K562 (cell line): Measurements from ENCODE around the gene UBR3. TPM values are rescaled to one million over a fixed set of nuclear protein-coding genes. Genes with fewer than 3 reads are reported as not detected.

Experiments used
- ATAC-seq: fragments of 200-7000 bp; cut with Tn5 transposase; 3 replicates; pipeline ENCODE4 v1.9.1; 2020; ENCODE audit warnings: moderate library complexity
- BruUV-seq: library from RNA; stranded (reverse); fragments of 400-500 nt; replicated peaks from 2 replicates; lab custom pipeline; 2021; lab: Mats Ljungman, UMichigan
- CTCF ChIA-PET: fragments of 300-600 bp; formaldehyde crosslinking; extraction: SDS; loops from one replicate; lab custom pipeline; 2021; ENCODE audit warnings: low intra/inter-chr PET ratio; lab: Yijun Ruan, JAX
- POLR2A ChIA-PET: fragments of 300-600, 350-650 bp; sonication (Branson Sonifier 250); formaldehyde crosslinking; extraction: SDS; loops from one replicate; lab custom pipeline; 2021; ENCODE audit warnings: antibody characterized with exemption, inconsistent platforms; lab: Yijun Ruan, JAX
- DNase-seq, 4 experiments: peaks; one replicate each; pipeline versions ENCODE4 v3.0.0 to v3.0.0-alpha.2; 2011 to 2018; ENCODE audit warnings: low spot score in 3 of 4, mixed read lengths in 3 of 4; ENCODE audit errors: extremely low read depth in 1 of 4
- FAIRE-seq: peaks from 2 replicates; lab custom pipeline; 2011; peaks lifted over from hg19 to GRCh38; lab: Jason Lieb, UNC
- H2AFZ ChIP-seq: 2 replicates; pipeline ENCODE4 v1.6.0; 2011; ENCODE audit warnings: low read depth, low read length, control low read depth, inconsistent platforms
- H3K27ac ChIP-seq: fragments of 200-600 bp; 3 replicates; pipeline ENCODE4 v1.8.0; 2011; ENCODE audit warnings: low read depth, mild to moderate bottlenecking, control low read depth, inconsistent platforms, low read length, moderate library complexity, mixed read lengths; ENCODE audit errors: extremely low read depth
- H3K27me3 ChIP-seq, 2 experiments: fragments of 300-600 bp in 1 of 2; 2 replicates in 1 of 2; 3 replicates in 1 of 2; pipeline versions ENCODE4 v1.6.0 to v1.8.0; 2011; ENCODE audit warnings: inconsistent platforms in 2 of 2, low read length in 2 of 2, mild to moderate bottlenecking in 1 of 2, mixed read lengths in 1 of 2, moderate library complexity in 1 of 2; ENCODE audit not compliant: control insufficient read depth in 2 of 2, insufficient read depth in 2 of 2
- H3K36me3 ChIP-seq: fragments of 300-600 bp; 3 replicates; pipeline ENCODE4 v1.8.0; 2011; ENCODE audit warnings: mild to moderate bottlenecking, low read length, inconsistent platforms; ENCODE audit not compliant: control insufficient read depth, insufficient read depth
- H3K4me1 ChIP-seq, 2 experiments: fragments of 200-600 bp in 1 of 2; replicated peaks in 1 of 2; 2 replicates in 1 of 2; 3 replicates in 1 of 2; pipeline versions ENCODE4 v1.5.1 to v1.8.0; 2011; ENCODE audit warnings: inconsistent platforms in 2 of 2, low read length in 2 of 2, mild to moderate bottlenecking in 1 of 2, mixed read lengths in 1 of 2, moderate library complexity in 1 of 2; ENCODE audit not compliant: control insufficient read depth in 2 of 2, insufficient read depth in 2 of 2
- H3K4me2 ChIP-seq: 2 replicates; pipeline ENCODE4 v1.6.1; 2011; ENCODE audit warnings: low read length, control low read depth, inconsistent platforms, mixed read lengths; ENCODE audit not compliant: insufficient read depth
- H3K4me3 ChIP-seq: fragments of 200-600 bp; sonication (generic), shearing (Covaris generic); 2 replicates; pipeline ENCODE4 v1.5.1; 2016; ENCODE audit warnings: control low read depth, inconsistent platforms
- H3K79me2 ChIP-seq: fragments of 200-600 bp; 3 replicates; pipeline ENCODE4 v1.8.0; 2011; ENCODE audit warnings: low read length, inconsistent platforms; ENCODE audit not compliant: control insufficient read depth, insufficient read depth
- H3K9ac ChIP-seq, 2 experiments: 2 replicates each; pipeline versions ENCODE4 v1.6.0 to v1.6.1; 2011; ENCODE audit warnings: low read depth in 2 of 2, low read length in 2 of 2, control low read depth in 1 of 2, inconsistent platforms in 1 of 2, mild to moderate bottlenecking in 1 of 2, mixed read lengths in 1 of 2; ENCODE audit not compliant: insufficient read depth in 1 of 2
- H3K9me1 ChIP-seq: one replicate; pipeline ENCODE4 v1.6.0; 2011; ENCODE audit warnings: inconsistent platforms, mild to moderate bottlenecking, low read length, moderate library complexity; ENCODE audit not compliant: control insufficient read depth, insufficient read depth
- H3K9me3 ChIP-seq: replicated peaks from 2 replicates; pipeline ENCODE4 v1.5.1; 2011; ENCODE audit warnings: low read depth, low read length, inconsistent platforms; ENCODE audit not compliant: control insufficient read depth, insufficient read depth
- H4K20me1 ChIP-seq: replicated peaks from 2 replicates; pipeline ENCODE4 v1.6.1; 2011; ENCODE audit warnings: low read length, inconsistent platforms, mixed read lengths; ENCODE audit not compliant: control insufficient read depth, insufficient read depth
- BRF1 ChIP-seq: IDR thresholded peaks from 3 replicates; pipeline ENCODE4 v1.6.1; 2011; ENCODE audit warnings: borderline replicate concordance, mild to moderate bottlenecking; ENCODE audit not compliant: insufficient read length; ENCODE audit errors: extremely low read depth
- CBX2 ChIP-seq: fragments of 200-600 bp; sonication (generic); IDR thresholded peaks from one replicate; pipeline ENCODE4 v1.6.1; 2012; ENCODE audit warnings: mild to moderate bottlenecking, low read length, inconsistent platforms; ENCODE audit not compliant: insufficient read depth, poor library complexity, severe bottlenecking
- DEAF1 ChIP-seq: fragments of 450-650 bp; formaldehyde crosslinking; IDR thresholded peaks from 2 replicates; pipeline ENCODE4 v1.4.0; 2020; ENCODE audit warnings: mild to moderate bottlenecking, moderate library complexity
- ELK3 ChIP-seq: fragments of 450-650 bp; formaldehyde crosslinking; IDR thresholded peaks from 2 replicates; pipeline ENCODE4 v1.4.0; 2020; ENCODE audit warnings: mild to moderate bottlenecking
- NCOR1 ChIP-seq: fragments of 450-650 bp; IDR thresholded peaks from 2 replicates; pipeline ENCODE4 v1.6.1; 2016; ENCODE audit warnings: mild to moderate bottlenecking, moderate library complexity
- TEAD2 ChIP-seq: fragments of 450-650 bp; IDR thresholded peaks from 2 replicates; pipeline ENCODE4 v1.6.1; 2016; ENCODE audit warnings: missing genetic modification characterization, control low read depth, missing compliant biosample characterization
- XRCC5 ChIP-seq: fragments of 200-400 bp; formaldehyde crosslinking; IDR thresholded peaks from 2 replicates; pipeline ENCODE4 v1.6.1; 2017; ENCODE audit warnings: low read depth, mild to moderate bottlenecking, low read length
- ZFP91 ChIP-seq: sonication (generic); formaldehyde crosslinking; IDR thresholded peaks from 2 replicates; pipeline ENCODE4 v1.8.0; 2022; ENCODE audit warnings: mild to moderate bottlenecking, missing genetic modification reagents
- ZNF197 ChIP-seq: fragments of 200-800 bp; sonication (Bioruptor generic); IDR thresholded peaks from 2 replicates; pipeline ENCODE4 v1.6.1; 2016; ENCODE audit warnings: low read depth, missing genetic modification characterization, missing compliant biosample characterization
- ZNF212 ChIP-seq: fragments of 450-650 bp; formaldehyde crosslinking; IDR thresholded peaks from 2 replicates; pipeline ENCODE4 v1.4.0; 2020; ENCODE audit warnings: mild to moderate bottlenecking
- WGBS: fragments of 100-300 bp; shearing (Covaris generic); methylation state at CpG from one replicate; pipeline ENCODE4 v1.1.6; 2016; ENCODE audit warnings: low coverage, mixed read lengths; ENCODE audit not compliant: insufficient coverage; ENCODE audit errors: missing lambda C conversion rate; 5-methylcytosine and 5-hydroxymethylcytosine counted together
- in situ Hi-C: fragments of 300-500 bp; cut with MboI; formaldehyde crosslinking; loops from 4 replicates; pipeline ENCODE4 v1.15.0; 2018; ENCODE audit warnings: inconsistent platforms, mixed read lengths
- intact Hi-C: fragments of 100-400 bp; cut with micrococcal nuclease; formaldehyde crosslinking; loops from 2 replicates; pipeline ENCODE4 v1.14.2; 2022
- polyA plus RNA-seq, 8 experiments: library from polyadenylated mRNA; depleted of rRNA in 4 of 8; stranded (reverse) in 5 of 8; unstranded in 3 of 8; fragments of >200 nt; fragmentation: Nextera tagmentation in 2 of 8; fragmentation: Illumina TruSeq in 1 of 8; extraction: Ambion mirVana in 2 of 8; extraction: Trizol in 1 of 8; gene quantifications; 2 replicates each; pipeline versions ENCODE4 v1.2.1 to v1.2.3, GENCODE V29; 2011 to 2014; ENCODE audit warnings: inconsistent platforms in 1 of 8, missing spikeins in 1 of 8
- total RNA-seq, 7 experiments: library from RNA; depleted of rRNA in 6 of 7; stranded (reverse); fragments of >200 nt in 6 of 7; fragmentation: Illumina TruSeq in 2 of 7; extraction: Trizol in 2 of 7; gene quantifications; 2 replicates each; pipeline versions ENCODE4 v1.2.1 to v1.2.3, GENCODE V29; 2011 to 2021; ENCODE audit warnings: low replicate concordance in 1 of 7
- TF ChIP-seq, protein P1 (sequence below): IDR thresholded peaks from 2 replicates; pipeline ENCODE4 v1.6.1; 2014; ENCODE audit warnings: antibody characterized with exemption
- TF ChIP-seq, protein P2 (sequence below): fragments of 250-450 bp; sonication (Bioruptor Pico); IDR thresholded peaks from 2 replicates; pipeline ENCODE4 v1.8.0; 2022; ENCODE audit warnings: moderate library complexity, mild to moderate bottlenecking, inconsistent platforms
- TF ChIP-seq, protein P3 (sequence below), 2 experiments: fragments of 450-650 bp; conservative IDR thresholded peaks; 2 replicates each; pipeline ENCODE4 v1.6.1; 2017; ENCODE audit warnings: mild to moderate bottlenecking in 2 of 2, moderate library complexity in 2 of 2

Gene UBR3
- total and polyA plus RNA-seq, 9 of the 15 experiments (the other 6 are each of a cell fraction or from before 2014, with no cell fraction given), result 14.4 to 63.5 (median 40.4) TPM

- Histone ChIP-seq H3K27ac (no peak overlapping the region), H3K36me3 (no peaks in the 10 kb centered on the region), H4K20me1 (no peaks in the 10 kb centered on the region), H3K9me1 (no peaks in the 10 kb centered on the region), H2AFZ (0 out of 2 replicates have a peak overlapping the region, but pooled peaks have one; percentile 1), H3K27me3 (no peaks in the 10 kb centered on the region), H3K9ac (no peak overlapping the region), H3K9me3 (no peaks in the 10 kb centered on the region), H3K4me2 (no peak overlapping the region), H3K4me1 (peaks cover 0 to 15% of the 10 kb centered on the region in 2 experiments; a peak in 3 of 5 replicates), H3K79me2 (no peaks in the 10 kb centered on the region), H3K4me3 (no peak overlapping the region)
- in situ Hi-C loops (no loop called here), intact Hi-C loops (no loop called here)
- DNase-seq, result peak in 1 of 4 experiments; percentile 50
- BruUV-seq, result no TSS peak
- POLR2A ChIA-PET, result no interaction called here
- peak; percentile 74 for ATAC-seq
- CTCF ChIA-PET, result no interaction called here
- FAIRE-seq, result peak; percentile 19
- 25% methylated on average over 3 of the region's 3 CpGs for WGBS
- TF ChIP-seq, protein P1, sequence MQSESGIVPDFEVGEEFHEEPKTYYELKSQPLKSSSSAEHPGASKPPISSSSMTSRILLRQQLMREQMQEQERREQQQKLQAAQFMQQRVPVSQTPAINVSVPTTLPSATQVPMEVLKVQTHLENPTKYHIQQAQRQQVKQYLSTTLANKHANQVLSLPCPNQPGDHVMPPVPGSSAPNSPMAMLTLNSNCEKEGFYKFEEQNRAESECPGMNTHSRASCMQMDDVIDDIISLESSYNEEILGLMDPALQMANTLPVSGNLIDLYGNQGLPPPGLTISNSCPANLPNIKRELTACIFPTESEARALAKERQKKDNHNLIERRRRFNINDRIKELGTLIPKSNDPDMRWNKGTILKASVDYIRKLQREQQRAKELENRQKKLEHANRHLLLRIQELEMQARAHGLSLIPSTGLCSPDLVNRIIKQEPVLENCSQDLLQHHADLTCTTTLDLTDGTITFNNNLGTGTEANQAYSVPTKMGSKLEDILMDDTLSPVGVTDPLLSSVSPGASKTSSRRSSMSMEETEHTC, result no peak
- TF ChIP-seq, protein P2, sequence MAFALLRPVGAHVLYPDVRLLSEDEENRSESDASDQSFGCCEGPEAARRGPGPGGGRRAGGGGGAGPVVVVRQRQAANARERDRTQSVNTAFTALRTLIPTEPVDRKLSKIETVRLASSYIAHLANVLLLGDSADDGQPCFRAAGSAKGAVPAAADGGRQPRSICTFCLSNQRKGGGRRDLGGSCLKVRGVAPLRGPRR (CRISPR knock-in tag), result no peak
- TF ChIP-seq, protein P3, sequence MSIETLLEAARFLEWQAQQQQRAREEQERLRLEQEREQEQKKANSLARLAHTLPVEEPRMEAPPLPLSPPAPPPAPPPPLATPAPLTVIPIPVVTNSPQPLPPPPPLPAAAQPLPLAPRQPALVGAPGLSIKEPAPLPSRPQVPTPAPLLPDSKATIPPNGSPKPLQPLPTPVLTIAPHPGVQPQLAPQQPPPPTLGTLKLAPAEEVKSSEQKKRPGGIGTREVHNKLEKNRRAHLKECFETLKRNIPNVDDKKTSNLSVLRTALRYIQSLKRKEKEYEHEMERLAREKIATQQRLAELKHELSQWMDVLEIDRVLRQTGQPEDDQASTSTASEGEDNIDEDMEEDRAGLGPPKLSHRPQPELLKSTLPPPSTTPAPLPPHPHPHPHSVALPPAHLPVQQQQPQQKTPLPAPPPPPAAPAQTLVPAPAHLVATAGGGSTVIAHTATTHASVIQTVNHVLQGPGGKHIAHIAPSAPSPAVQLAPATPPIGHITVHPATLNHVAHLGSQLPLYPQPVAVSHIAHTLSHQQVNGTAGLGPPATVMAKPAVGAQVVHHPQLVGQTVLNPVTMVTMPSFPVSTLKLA (conservative IDR thresholded peaks at IDR 0.05), result 0 out of 4 replicates have a peak, but pooled peaks of 1 of the 2 experiments have one; percentile 11
- TF ChIP-seq ELK3, result no peak
- TF ChIP-seq DEAF1 (CRISPR knock-in tag), result no peak
- no peak for TF ChIP-seq ZFP91 (CRISPR knock-in tag)
- no peak for TF ChIP-seq BRF1
- TF ChIP-seq NCOR1, result peak; percentile 30; the same call in 1 of the 2 replicates
- no peak for TF ChIP-seq ZNF197
- TF ChIP-seq XRCC5, result no peak
- no peak for TF ChIP-seq ZNF212 (CRISPR knock-in tag)
- TF ChIP-seq TEAD2, result no peak
- TF ChIP-seq CBX2, result no peak
Observed at GRCh38 chr2:170101789-170102188, 274.5 kb downstream of the UBR3 start.
